Measurements from ENCODE around the gene BTBD16. TPM values are rescaled to one million over a fixed set of nuclear protein-coding genes. Genes with fewer than 3 reads are reported as not detected.

BTBD16 gene
- total RNA-seq, 1 donor from 2014 or later = not detected

DNA sequence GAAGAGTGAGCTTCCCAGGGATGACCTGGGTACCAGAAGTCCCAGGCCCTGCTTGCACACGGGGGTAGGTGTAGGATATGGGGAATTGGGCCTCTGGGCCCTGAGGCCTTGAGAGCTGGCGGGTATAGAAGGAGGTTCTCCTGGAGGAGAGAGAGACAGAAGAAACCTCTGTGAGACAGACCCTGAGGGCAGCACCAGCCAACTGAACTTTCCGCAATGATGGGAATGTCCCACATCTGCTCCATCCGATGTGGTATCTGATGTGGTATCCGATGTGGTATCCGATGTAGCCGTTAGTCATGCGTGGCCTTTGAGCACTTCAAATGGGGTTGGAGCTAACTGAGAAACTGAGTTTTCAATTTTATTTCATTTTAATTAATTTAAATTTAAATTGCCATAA lies 72.8 kb downstream of the BTBD16 start:
- TF ChIP-seq POLR2A (IDR thresholded peaks at IDR 0.05) (no peak), POLR2AphosphoS5 (IDR thresholded peaks at IDR 0.05; ENCODE audit: insufficient read depth in 1 of 2, low read depth in 1 of 2) (no peak)
- TF ChIP-seq, protein P1, sequence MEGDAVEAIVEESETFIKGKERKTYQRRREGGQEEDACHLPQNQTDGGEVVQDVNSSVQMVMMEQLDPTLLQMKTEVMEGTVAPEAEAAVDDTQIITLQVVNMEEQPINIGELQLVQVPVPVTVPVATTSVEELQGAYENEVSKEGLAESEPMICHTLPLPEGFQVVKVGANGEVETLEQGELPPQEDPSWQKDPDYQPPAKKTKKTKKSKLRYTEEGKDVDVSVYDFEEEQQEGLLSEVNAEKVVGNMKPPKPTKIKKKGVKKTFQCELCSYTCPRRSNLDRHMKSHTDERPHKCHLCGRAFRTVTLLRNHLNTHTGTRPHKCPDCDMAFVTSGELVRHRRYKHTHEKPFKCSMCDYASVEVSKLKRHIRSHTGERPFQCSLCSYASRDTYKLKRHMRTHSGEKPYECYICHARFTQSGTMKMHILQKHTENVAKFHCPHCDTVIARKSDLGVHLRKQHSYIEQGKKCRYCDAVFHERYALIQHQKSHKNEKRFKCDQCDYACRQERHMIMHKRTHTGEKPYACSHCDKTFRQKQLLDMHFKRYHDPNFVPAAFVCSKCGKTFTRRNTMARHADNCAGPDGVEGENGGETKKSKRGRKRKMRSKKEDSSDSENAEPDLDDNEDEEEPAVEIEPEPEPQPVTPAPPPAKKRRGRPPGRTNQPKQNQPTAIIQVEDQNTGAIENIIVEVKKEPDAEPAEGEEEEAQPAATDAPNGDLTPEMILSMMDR (IDR thresholded peaks at IDR 0.05) = no peak
- Histone ChIP-seq H3K9me3 (no peaks in the 10 kb centered on the region), H3K27ac (no peak overlapping the region), H3K4me3 (no peak overlapping the region), H3K27me3 (no peaks in the 10 kb centered on the region), H3K36me3 (no peaks in the 10 kb centered on the region), H3K4me1 (peaks cover 16% of the 10 kb centered on the region)
- no peak for DNase-seq (ENCODE audit: extremely low spot score in 2 of 2)
- intact Hi-C loops (cut with DNase I) = loop anchor here (1.0 kb wide), 1 partner anchor 221 kb away; no protein-coding TSS in a partner anchor

DNA sequence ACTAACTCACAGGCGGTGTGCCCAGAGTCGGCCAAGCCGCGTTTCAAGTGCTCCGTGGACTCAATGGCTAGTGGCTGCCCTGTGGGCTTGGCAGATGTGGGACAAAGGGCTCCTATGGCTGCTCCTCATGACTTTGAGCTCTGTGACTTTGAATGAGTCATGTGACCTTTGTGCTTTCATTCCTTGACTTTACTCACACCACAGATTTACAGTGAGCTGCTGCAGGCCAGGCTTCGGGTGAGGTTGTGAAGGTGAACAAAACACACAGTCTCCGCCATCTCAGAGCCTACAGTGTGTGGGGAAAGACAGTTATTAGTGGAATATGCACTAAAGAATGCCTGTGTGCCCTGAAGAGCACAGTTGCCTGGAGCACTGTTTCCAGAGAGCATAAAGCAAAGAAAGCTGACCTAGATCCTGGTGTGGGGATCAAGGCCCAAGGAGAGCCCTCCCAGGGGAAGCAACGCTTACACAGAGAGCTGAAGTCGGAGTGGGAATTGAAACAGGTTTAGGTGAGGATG lies 73.7 kb downstream of the BTBD16 start:
- H3K27ac ChIP-seq = no peak overlapping the region
- no peaks in the 10 kb centered on the region for H3K36me3 ChIP-seq
- no peak overlapping the region for H3K4me3 ChIP-seq
- H3K9me3 ChIP-seq = no peaks in the 10 kb centered on the region
- no peaks in the 10 kb centered on the region for H3K27me3 ChIP-seq
- intact Hi-C loops (cut with DNase I) = no loop called here
- peaks cover 10% of the 10 kb centered on the region for H3K4me1 ChIP-seq
- no peak for TF ChIP-seq POLR2A (IDR thresholded peaks at IDR 0.05)
- TF ChIP-seq POLR2AphosphoS5 (IDR thresholded peaks at IDR 0.05; ENCODE audit: insufficient read depth in 1 of 2, low read depth in 1 of 2) = no peak
- TF ChIP-seq, protein P1 (IDR thresholded peaks at IDR 0.05) = no peak
- DNase-seq (ENCODE audit: extremely low spot score in 2 of 2) = no peak

- Histone ChIP-seq H3K27me3 (no peaks in the 10 kb centered on the region), H3K4me1 (peaks cover 10% of the 10 kb centered on the region), H3K4me3 (no peak overlapping the region), H3K27ac (no peak overlapping the region), H3K36me3 (no peaks in the 10 kb centered on the region), H3K9me3 (no peaks in the 10 kb centered on the region)
- intact Hi-C loops (cut with DNase I) = no loop called here
- DNase-seq (ENCODE audit: extremely low spot score in 2 of 2) = no peak
- no peak for TF ChIP-seq POLR2AphosphoS5 (IDR thresholded peaks at IDR 0.05; ENCODE audit: insufficient read depth in 1 of 2, low read depth in 1 of 2)
- TF ChIP-seq POLR2A (IDR thresholded peaks at IDR 0.05) = no peak
- TF ChIP-seq, protein P1 (IDR thresholded peaks at IDR 0.05) = no peak
Measured at GRCh38 chr10:122346326-122346950, 75.3 kb downstream of the BTBD16 start.

DNA sequence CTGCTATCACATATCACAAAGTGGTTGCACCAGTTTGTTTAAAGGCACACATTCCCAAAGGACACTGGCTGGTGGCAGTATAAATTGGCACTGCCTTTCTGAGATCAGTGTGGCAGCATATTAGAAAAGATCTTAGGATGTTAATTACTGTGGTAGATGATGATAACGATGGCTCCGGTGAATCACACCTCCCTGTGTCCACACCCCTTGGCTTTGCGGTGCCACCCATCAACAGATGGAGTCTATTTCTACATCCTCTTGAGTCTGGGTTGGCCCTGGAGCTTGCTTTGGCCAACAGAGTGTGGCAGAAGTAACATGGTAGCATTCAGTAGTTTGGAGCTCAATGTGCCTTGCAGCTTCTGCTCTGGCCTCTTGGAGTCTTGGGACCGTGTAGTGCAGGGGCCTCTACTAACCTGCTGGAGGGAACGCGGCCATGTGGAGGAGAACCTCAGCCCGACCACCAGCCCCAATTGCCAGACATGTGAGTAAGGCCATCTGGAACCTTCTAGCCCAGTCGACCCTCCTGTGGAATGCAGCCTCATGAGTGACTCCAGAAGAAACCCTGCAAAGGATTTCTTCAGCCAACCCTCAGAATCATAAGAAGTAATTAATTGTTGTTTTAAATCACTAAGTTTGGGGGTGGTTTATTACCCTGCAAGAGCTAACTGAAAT lies 76.2 kb downstream of the BTBD16 start:
- Histone ChIP-seq H3K27me3 (no peaks in the 10 kb centered on the region), H3K9me3 (no peaks in the 10 kb centered on the region), H3K27ac (no peak overlapping the region), H3K36me3 (no peaks in the 10 kb centered on the region), H3K4me1 (peaks cover 8% of the 10 kb centered on the region), H3K4me3 (no peak overlapping the region)
- no peak for DNase-seq (ENCODE audit: extremely low spot score in 2 of 2)
- TF ChIP-seq POLR2A (IDR thresholded peaks at IDR 0.05) = no peak
- TF ChIP-seq, protein P1 (IDR thresholded peaks at IDR 0.05) = no peak
- no peak for TF ChIP-seq POLR2AphosphoS5 (IDR thresholded peaks at IDR 0.05; ENCODE audit: insufficient read depth in 1 of 2, low read depth in 1 of 2)
- intact Hi-C loops (cut with DNase I) = no loop called here

- H3K27ac ChIP-seq = no peak overlapping the region
- H3K4me3 ChIP-seq = no peak overlapping the region
- no peaks in the 10 kb centered on the region for H3K4me1 ChIP-seq
- H3K27me3 ChIP-seq = no peaks in the 10 kb centered on the region
- no peak for DNase-seq (ENCODE audit: extremely low spot score in 2 of 2)
- TF ChIP-seq, protein P1 (IDR thresholded peaks at IDR 0.05) = no peak
- no peaks in the 10 kb centered on the region for H3K9me3 ChIP-seq
- intact Hi-C loops (cut with DNase I) = no loop called here
- H3K36me3 ChIP-seq = no peaks in the 10 kb centered on the region
Measured at GRCh38 chr10:122348512-122348911, 77.4 kb downstream of the BTBD16 start.
